Sigmoid colon (tissue), 4 donors: ENCODE data around the gene LYPD6B.

Source experiments
- EP300 ChIP-seq, 4 donors: sonication (generic); formaldehyde crosslinking; IDR thresholded peaks; one replicate each; pipeline ENCODE4 v1.6.1; 2017; ENCODE audit warnings: antibody characterized with exemption in 4 of 4
- POLR2A ChIP-seq, 2 donors: fragments of 450-650 bp; IDR thresholded peaks; one replicate each; pipeline ENCODE4 v1.6.1; 2016; ENCODE audit warnings: antibody characterized with exemption in 2 of 2, mild to moderate bottlenecking in 2 of 2, moderate library complexity in 2 of 2
- POLR2AphosphoS5 ChIP-seq, 4 donors: sonication (generic); formaldehyde crosslinking; IDR thresholded peaks; one replicate each; pipeline ENCODE4 v1.6.1; 2017; ENCODE audit warnings: antibody characterized with exemption in 4 of 4
- TF ChIP-seq, protein P1 (sequence below), 4 experiments: fragments of 450-650 bp in 3 of 4; fragments of 200-600 bp in 1 of 4; IDR thresholded peaks; one replicate each; pipeline ENCODE4 v1.5.1; 2016 to 2019; ENCODE audit warnings: antibody characterized with exemption in 4 of 4, mild to moderate bottlenecking in 3 of 4, moderate library complexity in 2 of 4

DNA sequence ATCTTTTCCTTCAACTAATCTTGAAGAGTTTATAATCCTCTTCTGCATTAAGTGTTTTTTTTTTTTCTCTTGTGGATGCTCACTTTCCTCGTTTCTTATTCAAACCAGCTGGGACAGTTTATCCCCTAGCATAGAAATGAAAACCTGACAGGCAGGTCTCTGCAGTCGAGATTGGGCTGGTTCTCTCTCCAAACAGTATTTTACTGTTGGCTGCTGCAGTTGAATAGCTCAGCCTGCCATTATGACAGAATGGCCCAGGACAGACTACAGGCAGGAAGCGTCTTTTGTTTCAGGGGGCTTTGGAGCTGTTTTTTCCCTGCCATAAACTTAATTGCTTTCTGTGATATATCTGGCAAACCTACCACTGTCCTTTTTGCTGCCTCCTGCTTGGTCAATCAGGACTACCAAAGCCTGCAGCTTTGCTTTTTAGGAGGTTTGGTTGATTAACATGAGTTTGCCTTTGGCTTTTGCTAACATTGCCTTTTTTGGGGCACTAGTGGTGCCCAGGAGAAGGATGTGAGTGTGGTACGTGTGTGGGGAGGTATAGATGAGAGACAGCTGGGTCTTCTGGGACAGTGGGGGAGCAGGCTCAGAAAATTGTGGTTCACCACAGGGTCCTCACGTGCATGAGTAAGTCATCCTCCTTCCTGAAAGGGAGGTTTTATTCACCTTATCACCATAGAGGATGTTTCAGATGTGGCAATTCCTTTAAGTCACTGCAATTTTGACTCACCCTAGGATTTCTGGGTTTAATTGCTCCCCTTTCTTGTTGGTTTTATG, 128.7 kb downstream of the LYPD6B start:
- TF ChIP-seq, protein P1, sequence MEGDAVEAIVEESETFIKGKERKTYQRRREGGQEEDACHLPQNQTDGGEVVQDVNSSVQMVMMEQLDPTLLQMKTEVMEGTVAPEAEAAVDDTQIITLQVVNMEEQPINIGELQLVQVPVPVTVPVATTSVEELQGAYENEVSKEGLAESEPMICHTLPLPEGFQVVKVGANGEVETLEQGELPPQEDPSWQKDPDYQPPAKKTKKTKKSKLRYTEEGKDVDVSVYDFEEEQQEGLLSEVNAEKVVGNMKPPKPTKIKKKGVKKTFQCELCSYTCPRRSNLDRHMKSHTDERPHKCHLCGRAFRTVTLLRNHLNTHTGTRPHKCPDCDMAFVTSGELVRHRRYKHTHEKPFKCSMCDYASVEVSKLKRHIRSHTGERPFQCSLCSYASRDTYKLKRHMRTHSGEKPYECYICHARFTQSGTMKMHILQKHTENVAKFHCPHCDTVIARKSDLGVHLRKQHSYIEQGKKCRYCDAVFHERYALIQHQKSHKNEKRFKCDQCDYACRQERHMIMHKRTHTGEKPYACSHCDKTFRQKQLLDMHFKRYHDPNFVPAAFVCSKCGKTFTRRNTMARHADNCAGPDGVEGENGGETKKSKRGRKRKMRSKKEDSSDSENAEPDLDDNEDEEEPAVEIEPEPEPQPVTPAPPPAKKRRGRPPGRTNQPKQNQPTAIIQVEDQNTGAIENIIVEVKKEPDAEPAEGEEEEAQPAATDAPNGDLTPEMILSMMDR (IDR thresholded peaks at IDR 0.05) = no peak
- TF ChIP-seq POLR2A (IDR thresholded peaks at IDR 0.05) (no peak), EP300 (IDR thresholded peaks at IDR 0.05) (no peak), POLR2AphosphoS5 (IDR thresholded peaks at IDR 0.05) (no peak)
